HG02852 (cell line): ENCODE data around the gene FRMD4B.

Experiments used
- ATAC-seq: cut with Tn5 transposase; IDR thresholded peaks from one replicate; pipeline ENCODE4 v1.9.1; 2021; ENCODE audit warnings: mild to moderate bottlenecking, moderate library complexity; ENCODE audit not compliant: unreplicated experiment

FRMD4B gene

GRCh38 chr3:69180869-69181591 lies 204.9 kb downstream of the FRMD4B start:
- no peak for ATAC-seq

- ATAC-seq, result no peak
Measured at GRCh38 chr3:69179740-69180372, 206.0 kb downstream of the FRMD4B start.

- no peak for ATAC-seq
Measured at GRCh38 chr3:69178838-69179739, 206.8 kb downstream of the FRMD4B start.

GRCh38 chr3:69178082-69178481 lies 207.8 kb downstream of the FRMD4B start:
- no peak for ATAC-seq

GRCh38 chr3:69174871-69175737 lies 210.8 kb downstream of the FRMD4B start:
- ATAC-seq, result no peak

GRCh38 chr3:69174445-69174844 lies 211.4 kb downstream of the FRMD4B start:
- ATAC-seq, result no peak

GRCh38 chr3:69172058-69172457 lies 213.8 kb downstream of the FRMD4B start:
- ATAC-seq, result no peak

GRCh38 chr3:69166446-69166845 lies 219.4 kb downstream of the FRMD4B start:
- ATAC-seq, result no peak

GRCh38 chr3:69165744-69166143 lies 220.1 kb downstream of the FRMD4B start:
- ATAC-seq, result no peak

- no peak for ATAC-seq
Measured at GRCh38 chr3:69164296-69164695, 221.6 kb downstream of the FRMD4B start.

GRCh38 chr3:69162308-69162980 lies 223.4 kb downstream of the FRMD4B start:
- ATAC-seq, result no peak

GRCh38 chr3:69161587-69162307 lies 224.1 kb downstream of the FRMD4B start:
- ATAC-seq, result no peak

GRCh38 chr3:69160525-69160924 lies 225.4 kb downstream of the FRMD4B start:
- no peak for ATAC-seq

GRCh38 chr3:69160107-69160506 lies 225.8 kb downstream of the FRMD4B start:
- ATAC-seq, result no peak

- ATAC-seq, result no peak
Measured at GRCh38 chr3:69149586-69149985, 236.3 kb downstream of the FRMD4B start.

GRCh38 chr3:69145688-69146087 lies 240.2 kb downstream of the FRMD4B start:
- ATAC-seq, result no peak

- ATAC-seq, result no peak
Measured at GRCh38 chr3:69144631-69145245, 241.2 kb downstream of the FRMD4B start.

GRCh38 chr3:69143612-69144011 lies 242.3 kb downstream of the FRMD4B start:
- no peak for ATAC-seq
